ENCODE data around the gene LBX1.
"Not testable (repeated sequence)": the region's sequence is repeated elsewhere in the genome, so short reads cannot be mapped to it uniquely, and the experiment has no call there.

The LBX1 gene

DNA sequence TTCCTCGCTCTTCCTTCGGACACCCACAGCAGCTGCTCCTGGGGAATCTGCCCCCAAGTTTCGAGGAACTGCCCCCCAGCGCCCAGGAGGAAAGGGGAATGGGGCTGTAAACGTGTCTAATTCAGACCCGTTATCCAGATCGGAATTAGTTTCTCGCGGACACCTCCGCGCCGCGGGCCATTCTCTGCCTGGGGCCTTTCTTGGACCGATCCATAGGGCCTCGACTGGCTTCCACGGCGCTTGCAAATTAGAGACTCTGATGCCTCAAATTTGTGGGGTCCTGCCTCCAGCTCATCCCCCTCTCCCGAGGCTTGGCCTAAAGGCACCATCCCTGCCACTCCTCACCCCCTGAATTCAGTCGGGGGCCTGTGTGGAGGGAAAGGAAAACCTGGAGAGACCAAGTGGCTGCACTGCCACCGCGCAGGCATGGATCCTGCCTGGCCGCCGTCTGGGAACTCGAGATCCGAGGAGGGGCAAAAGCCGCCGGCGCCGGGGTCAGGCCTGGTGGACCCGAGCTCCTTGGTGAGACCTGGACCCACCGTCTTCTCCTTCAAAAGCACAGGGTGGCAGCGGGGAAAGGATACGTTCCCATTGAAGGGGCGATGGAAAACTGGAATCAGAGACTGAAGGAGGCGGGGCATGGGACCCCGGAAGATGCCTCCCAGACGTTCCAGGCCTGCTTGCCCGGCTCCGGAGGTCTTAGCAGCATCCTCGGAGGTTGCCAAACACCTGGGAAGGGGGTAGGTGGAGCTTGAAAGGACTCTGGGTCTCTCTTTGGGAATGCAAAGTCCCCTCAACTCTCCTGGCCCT is 13.7 kb downstream of the LBX1 start:
- no peaks in the 10 kb centered on the region for H3K9me3 ChIP-seq (ENCODE audit: low read length)
- peaks cover 18% of the 10 kb centered on the region for H3K4me1 ChIP-seq (ENCODE audit: insufficient read depth, low read length)
- H3K27ac ChIP-seq (ENCODE audit: low read depth, low read length): no peak overlapping the region
- H3K4me3 ChIP-seq (ENCODE audit: low read depth in 1 of 2, low read length in 2 of 2): no peak overlapping the region
- H3K27me3 ChIP-seq (ENCODE audit: control insufficient read depth in 1 of 2, insufficient read depth in 2 of 2, low read length in 2 of 2): peaks cover 80 to 97% of the 10 kb centered on the region in 2 donors
- no peaks in the 10 kb centered on the region for H3K36me3 ChIP-seq (ENCODE audit: insufficient read depth, low read length)
- H3K9ac ChIP-seq (ENCODE audit: low read length): no peak overlapping the region

DNA sequence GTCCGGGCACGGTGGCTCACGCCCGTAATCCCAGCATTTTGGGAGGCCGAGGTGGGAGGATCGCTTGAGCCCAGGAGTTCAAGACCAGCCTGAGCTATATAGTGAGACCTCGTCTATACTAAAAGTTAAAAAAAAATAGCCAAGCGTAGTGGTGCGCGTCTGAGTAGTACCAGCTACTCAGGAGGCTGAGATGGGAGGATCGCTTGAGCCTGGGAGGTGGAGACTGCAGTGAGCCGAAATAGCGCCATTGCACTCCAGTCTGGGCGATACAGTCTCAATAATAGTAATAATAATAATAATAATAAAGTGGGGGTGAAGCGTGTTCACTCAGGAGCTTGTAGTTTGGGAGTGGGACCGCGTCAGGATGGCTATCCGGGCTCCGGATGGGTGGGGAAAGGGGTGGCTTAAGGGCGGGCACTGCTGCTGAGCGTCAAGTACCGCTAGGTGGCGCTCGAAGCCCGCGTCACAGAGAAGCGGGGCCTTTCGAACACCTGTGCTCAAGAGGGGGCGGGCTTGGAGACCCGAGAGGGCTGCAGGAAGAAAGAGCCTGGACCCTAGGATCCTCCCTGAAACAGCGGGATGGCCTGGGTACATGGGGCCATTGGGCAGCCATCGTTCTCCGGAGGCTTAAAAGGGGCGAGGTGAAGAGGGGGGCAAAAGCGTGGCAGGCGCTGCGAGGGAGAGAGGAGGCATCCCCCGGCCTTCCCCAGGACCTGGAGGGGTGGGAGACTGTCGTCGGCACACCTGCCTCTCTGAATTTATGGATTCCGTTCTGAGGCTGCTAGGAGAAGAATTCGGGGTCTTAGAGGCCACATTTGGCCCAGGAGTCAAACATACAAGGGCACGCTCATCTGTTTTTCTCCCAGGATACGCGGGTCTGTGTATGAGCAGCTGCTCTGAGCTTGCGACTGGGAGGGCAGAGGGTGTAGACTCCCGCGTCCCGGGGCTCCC is 14.5 kb downstream of the LBX1 start:
- no peak overlapping the region for H3K27ac ChIP-seq (ENCODE audit: low read depth, low read length)
- H3K27me3 ChIP-seq (ENCODE audit: control insufficient read depth in 1 of 2, insufficient read depth in 2 of 2, low read length in 2 of 2): peaks cover 72 to 97% of the 10 kb centered on the region in 2 donors
- H3K9me3 ChIP-seq (ENCODE audit: low read length): no peaks in the 10 kb centered on the region
- peak overlapping the region in 1 of 2 donors; percentile 35 for H3K4me3 ChIP-seq (ENCODE audit: low read depth in 1 of 2, low read length in 2 of 2)
- H3K4me1 ChIP-seq (ENCODE audit: insufficient read depth, low read length): peaks cover 18% of the 10 kb centered on the region
- no peak overlapping the region for H3K9ac ChIP-seq (ENCODE audit: low read length)
- H3K36me3 ChIP-seq (ENCODE audit: insufficient read depth, low read length): no peaks in the 10 kb centered on the region

DNA sequence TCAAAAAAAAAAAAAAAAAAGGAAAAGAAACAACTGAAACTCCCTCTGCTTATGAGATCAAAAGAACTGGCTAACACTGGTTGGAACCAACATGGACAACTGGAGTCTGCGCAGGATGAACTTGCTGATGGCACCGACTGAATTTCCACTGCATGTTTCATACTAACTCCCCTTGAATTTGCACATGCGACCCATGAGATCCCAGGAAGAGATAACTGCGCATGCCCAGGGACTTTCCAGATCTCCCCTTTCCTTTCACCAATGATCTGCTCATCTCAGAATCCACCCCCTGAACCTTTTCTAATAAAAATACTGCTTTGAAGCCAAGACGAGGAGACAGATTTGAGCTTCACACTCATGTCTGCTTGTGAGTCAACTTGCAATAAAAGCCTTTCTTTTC is 20.7 kb downstream of the LBX1 start:
- Histone ChIP-seq H3K4me1 (ENCODE audit: insufficient read depth, low read length) (peaks cover 2% of the 10 kb centered on the region), H3K9ac (ENCODE audit: low read length) (no peak overlapping the region), H3K27me3 (ENCODE audit: control insufficient read depth in 1 of 2, insufficient read depth in 2 of 2, low read length in 2 of 2) (peaks cover 17 to 44% of the 10 kb centered on the region in 2 donors), H3K9me3 (ENCODE audit: low read length) (no peaks in the 10 kb centered on the region), H3K36me3 (ENCODE audit: insufficient read depth, low read length) (no peaks in the 10 kb centered on the region), H3K4me3 (ENCODE audit: low read depth in 1 of 2, low read length in 2 of 2) (no peak overlapping the region), H3K27ac (ENCODE audit: low read depth, low read length) (no peak overlapping the region)

GRCh38 chr10:101207026-101207425 is 22.2 kb downstream of the LBX1 start:
- Histone ChIP-seq H3K9me3 (ENCODE audit: low read length) (no peaks in the 10 kb centered on the region), H3K9ac (ENCODE audit: low read length) (no peak overlapping the region), H3K27me3 (ENCODE audit: control insufficient read depth in 1 of 2, insufficient read depth in 2 of 2, low read length in 2 of 2) (peaks cover 12 to 29% of the 10 kb centered on the region in 2 donors), H3K4me1 (ENCODE audit: insufficient read depth, low read length) (no peaks in the 10 kb centered on the region), H3K4me3 (ENCODE audit: low read depth in 1 of 2, low read length in 2 of 2) (no peak overlapping the region), H3K36me3 (ENCODE audit: insufficient read depth, low read length) (no peaks in the 10 kb centered on the region), H3K27ac (ENCODE audit: low read depth, low read length) (no peak overlapping the region)

DNA sequence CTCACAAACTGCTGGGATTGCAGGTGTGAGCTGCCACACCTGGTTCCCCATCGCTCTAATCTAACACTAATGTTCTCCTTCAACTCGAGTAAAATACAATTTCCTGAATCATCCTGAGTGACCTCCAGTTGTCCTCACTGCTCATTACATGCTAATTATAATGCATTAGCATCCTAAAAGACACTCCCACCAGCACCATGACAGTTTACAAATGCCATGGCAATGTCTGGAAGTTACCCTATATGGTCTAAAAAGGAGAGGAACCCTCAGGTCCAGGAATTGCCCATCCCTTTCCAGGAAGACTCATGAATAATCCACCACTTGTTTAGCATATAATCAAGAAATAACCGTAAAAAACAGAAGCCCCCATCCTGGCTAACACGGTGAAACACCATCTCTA is 26.6 kb downstream of the LBX1 start:
- not testable (repeated sequence) for H3K9me3 ChIP-seq (ENCODE audit: low read length); H3K9ac ChIP-seq (ENCODE audit: low read length); H3K27me3 ChIP-seq (ENCODE audit: control insufficient read depth in 1 of 2, insufficient read depth in 2 of 2, low read length in 2 of 2); H3K4me1 ChIP-seq (ENCODE audit: insufficient read depth, low read length); H3K4me3 ChIP-seq (ENCODE audit: low read depth in 1 of 2, low read length in 2 of 2); H3K36me3 ChIP-seq (ENCODE audit: insufficient read depth, low read length); H3K27ac ChIP-seq (ENCODE audit: low read depth, low read length)

- H3K4me3 ChIP-seq (ENCODE audit: low read depth in 1 of 2, low read length in 2 of 2); H3K9ac ChIP-seq (ENCODE audit: low read length); H3K27me3 ChIP-seq (ENCODE audit: control insufficient read depth in 1 of 2, insufficient read depth in 2 of 2, low read length in 2 of 2); H3K36me3 ChIP-seq (ENCODE audit: insufficient read depth, low read length); H3K4me1 ChIP-seq (ENCODE audit: insufficient read depth, low read length); H3K27ac ChIP-seq (ENCODE audit: low read depth, low read length); H3K9me3 ChIP-seq (ENCODE audit: low read length): not testable (repeated sequence)
Measured at GRCh38 chr10:101198326-101198977, 30.8 kb downstream of the LBX1 start.

- no peaks in the 10 kb centered on the region for H3K4me1 ChIP-seq (ENCODE audit: insufficient read depth, low read length)
- no peak overlapping the region for H3K4me3 ChIP-seq (ENCODE audit: low read depth in 1 of 2, low read length in 2 of 2)
- H3K27me3 ChIP-seq (ENCODE audit: control insufficient read depth in 1 of 2, insufficient read depth in 2 of 2, low read length in 2 of 2): peaks cover 0 to 7% of the 10 kb centered on the region in 2 donors
- no peak overlapping the region for H3K9ac ChIP-seq (ENCODE audit: low read length)
- no peak overlapping the region for H3K27ac ChIP-seq (ENCODE audit: low read depth, low read length)
- H3K9me3 ChIP-seq (ENCODE audit: low read length): no peaks in the 10 kb centered on the region
- no peaks in the 10 kb centered on the region for H3K36me3 ChIP-seq (ENCODE audit: insufficient read depth, low read length)
Measured at GRCh38 chr10:101195921-101196320, 33.3 kb downstream of the LBX1 start.

DNA sequence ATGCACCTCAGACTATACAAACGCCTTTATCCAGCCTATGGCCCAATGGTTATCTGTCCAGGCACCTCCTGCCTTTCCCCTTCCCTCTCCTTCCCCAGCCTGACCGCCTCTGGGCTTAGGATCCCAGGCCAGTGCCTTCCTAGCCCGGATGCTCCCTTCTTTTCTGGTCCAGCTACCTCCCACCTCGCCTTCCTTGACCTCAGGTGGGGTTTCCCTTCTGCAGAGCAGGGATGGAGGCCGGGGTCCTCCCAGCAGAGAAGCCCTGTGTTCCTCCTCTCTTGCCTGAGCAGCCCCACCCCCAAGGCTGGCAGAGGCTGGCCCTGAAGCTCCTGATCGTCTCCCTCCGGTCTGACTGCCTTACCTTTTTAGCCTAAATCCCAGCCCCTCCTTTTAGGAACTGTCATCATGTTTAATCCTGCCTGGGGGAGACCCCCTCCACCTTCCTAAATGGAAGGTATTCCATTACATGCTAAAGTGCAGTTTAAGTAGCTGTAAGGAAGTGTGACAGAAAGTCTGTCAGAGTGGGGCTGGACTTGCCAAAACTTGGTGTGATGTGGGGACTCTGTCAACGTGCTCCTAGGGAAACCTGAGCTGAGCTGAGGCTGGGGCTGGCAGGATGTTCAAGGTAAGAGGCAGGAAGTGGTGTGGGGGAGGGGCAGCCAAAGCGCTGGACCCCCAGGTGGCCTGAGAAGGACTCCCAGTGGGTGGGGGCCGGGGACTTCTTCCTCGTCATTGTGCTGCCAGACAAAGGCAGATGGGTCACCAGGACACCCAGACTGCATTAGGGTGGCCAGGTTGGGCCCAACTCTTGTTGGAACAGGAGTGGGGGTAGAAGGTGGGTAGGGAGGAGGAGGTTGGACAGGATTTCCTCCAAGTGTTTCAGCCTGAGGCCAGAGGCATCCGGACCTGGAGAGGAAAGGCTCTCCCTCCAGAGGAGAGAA is 39.5 kb downstream of the LBX1 start:
- Histone ChIP-seq H3K9ac (ENCODE audit: low read length) (no peak overlapping the region), H3K9me3 (ENCODE audit: low read length) (no peaks in the 10 kb centered on the region)

DNA sequence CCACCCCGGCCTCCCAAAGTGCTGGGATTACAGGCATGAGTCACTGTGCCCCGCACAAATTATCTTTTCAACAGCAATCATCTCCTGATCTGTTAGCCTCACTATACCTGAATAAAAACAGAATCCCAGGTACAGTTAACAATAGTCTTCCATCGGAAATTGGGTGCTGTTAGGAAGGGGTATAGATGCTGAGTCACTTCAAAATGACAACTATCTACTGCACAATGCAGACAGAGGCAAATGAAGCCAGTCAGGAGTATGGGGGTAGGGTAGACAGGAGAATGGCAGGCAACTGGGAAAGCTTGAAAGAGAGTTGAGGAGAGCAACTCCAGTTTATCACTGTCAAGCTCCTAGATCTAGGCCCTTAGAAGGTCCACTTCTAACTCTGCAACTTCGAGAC is 40.3 kb downstream of the LBX1 start:
- H3K27ac ChIP-seq (ENCODE audit: low read depth, low read length): no peak overlapping the region
- H3K36me3 ChIP-seq (ENCODE audit: insufficient read depth, low read length): no peaks in the 10 kb centered on the region
- no peaks in the 10 kb centered on the region for H3K27me3 ChIP-seq (ENCODE audit: control insufficient read depth in 1 of 2, insufficient read depth in 2 of 2, low read length in 2 of 2)
- no peaks in the 10 kb centered on the region for H3K9me3 ChIP-seq (ENCODE audit: low read length)
- H3K4me3 ChIP-seq (ENCODE audit: low read depth in 1 of 2, low read length in 2 of 2): no peak overlapping the region
- no peaks in the 10 kb centered on the region for H3K4me1 ChIP-seq (ENCODE audit: insufficient read depth, low read length)
- H3K9ac ChIP-seq (ENCODE audit: low read length): no peak overlapping the region

More for the DNA sequence above, 39.5 kb downstream of the LBX1 start:
- no peaks in the 10 kb centered on the region for H3K36me3 ChIP-seq (ENCODE audit: insufficient read depth, low read length)
- H3K4me3 ChIP-seq (ENCODE audit: low read depth in 1 of 2, low read length in 2 of 2): no peak overlapping the region
- H3K4me1 ChIP-seq (ENCODE audit: insufficient read depth, low read length): no peaks in the 10 kb centered on the region
- no peaks in the 10 kb centered on the region for H3K27me3 ChIP-seq (ENCODE audit: control insufficient read depth in 1 of 2, insufficient read depth in 2 of 2, low read length in 2 of 2)
- no peak overlapping the region for H3K27ac ChIP-seq (ENCODE audit: low read depth, low read length)

DNA sequence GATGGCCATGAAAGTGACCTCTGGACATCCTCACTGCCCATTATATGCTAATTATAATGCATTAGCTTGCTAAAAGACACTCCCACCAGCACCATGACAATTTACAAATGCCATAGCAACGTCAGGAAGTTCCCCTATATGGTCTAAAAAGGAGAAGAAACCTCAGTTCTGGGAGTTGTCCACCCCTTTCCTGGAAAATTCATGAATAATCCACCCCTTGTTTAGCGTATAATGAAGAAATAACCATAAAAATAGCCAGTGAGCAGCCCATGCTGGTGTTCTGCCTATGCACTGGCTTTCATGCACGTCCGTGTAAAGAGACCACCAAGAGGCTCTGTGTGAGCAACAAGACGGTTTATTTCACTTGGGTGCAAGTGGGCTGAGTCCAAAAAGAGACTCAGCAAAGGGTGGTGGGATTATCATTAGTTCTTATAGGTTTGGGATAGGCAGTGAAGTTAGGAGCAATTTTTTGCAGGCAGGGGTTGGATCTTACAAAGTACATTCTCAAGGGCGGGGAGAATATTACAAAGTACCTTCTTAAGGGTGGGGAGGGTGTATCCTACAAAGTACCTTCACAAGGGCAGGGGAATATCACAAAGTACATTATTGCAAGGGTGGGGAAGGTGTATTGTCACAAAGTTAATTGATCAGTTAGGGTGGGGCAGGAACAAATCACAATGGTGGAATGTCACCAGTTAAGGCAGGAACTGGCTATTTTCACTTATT is 45.6 kb downstream of the LBX1 start:
- H3K4me1 ChIP-seq (ENCODE audit: insufficient read depth, low read length): no peaks in the 10 kb centered on the region
- no peak overlapping the region for H3K27ac ChIP-seq (ENCODE audit: low read depth, low read length)
- no peak overlapping the region for H3K9ac ChIP-seq (ENCODE audit: low read length)
- no peaks in the 10 kb centered on the region for H3K36me3 ChIP-seq (ENCODE audit: insufficient read depth, low read length)
- H3K9me3 ChIP-seq (ENCODE audit: low read length): no peaks in the 10 kb centered on the region
- no peak overlapping the region for H3K4me3 ChIP-seq (ENCODE audit: low read depth in 1 of 2, low read length in 2 of 2)
- no peaks in the 10 kb centered on the region for H3K27me3 ChIP-seq (ENCODE audit: control insufficient read depth in 1 of 2, insufficient read depth in 2 of 2, low read length in 2 of 2)

Measured in muscle layer of colon (tissue), 2 donors.